ENCODE data around the gene SAMD8. TPM values are rescaled to one million over a fixed set of nuclear protein-coding genes. Genes with fewer than 3 reads are reported as not detected.

SAMD8 gene
- total RNA-seq, 1 experiment from 2014 or later, result 32.0 TPM

DNA sequence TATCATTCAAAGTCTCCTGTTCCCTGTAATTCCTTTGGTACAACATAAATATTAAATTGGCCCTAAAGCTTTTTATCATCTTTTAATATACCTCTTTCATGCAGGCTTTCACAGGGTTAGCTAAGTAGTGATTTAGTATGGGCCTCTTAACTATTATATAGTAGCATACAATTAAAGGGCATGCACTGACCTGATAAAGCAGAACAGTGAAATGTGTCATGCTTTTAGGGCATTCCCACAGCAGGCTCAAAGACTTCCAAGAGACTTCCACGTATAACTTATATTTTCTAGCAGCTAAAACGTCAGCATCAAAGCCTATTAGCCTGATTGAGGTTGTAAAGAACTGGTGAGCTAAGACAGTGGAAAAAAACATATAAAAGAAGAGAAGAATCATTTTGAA, 35.3 kb downstream of the SAMD8 start:
- CTCF ChIA-PET, result no interaction called here
- DNase-seq (ENCODE audit: low read depth, low spot score) (no peak), ATAC-seq (no peak)
- POLR2A ChIA-PET, result no interaction called here
- TF ChIP-seq POLR2AphosphoS5 (IDR thresholded peaks at IDR 0.05; ENCODE audit: low read depth, low read length) (no peak), TCF7L2 (IDR thresholded peaks at IDR 0.05; ENCODE audit: low read depth, low read length) (no peak)
- TF ChIP-seq, protein P1, sequence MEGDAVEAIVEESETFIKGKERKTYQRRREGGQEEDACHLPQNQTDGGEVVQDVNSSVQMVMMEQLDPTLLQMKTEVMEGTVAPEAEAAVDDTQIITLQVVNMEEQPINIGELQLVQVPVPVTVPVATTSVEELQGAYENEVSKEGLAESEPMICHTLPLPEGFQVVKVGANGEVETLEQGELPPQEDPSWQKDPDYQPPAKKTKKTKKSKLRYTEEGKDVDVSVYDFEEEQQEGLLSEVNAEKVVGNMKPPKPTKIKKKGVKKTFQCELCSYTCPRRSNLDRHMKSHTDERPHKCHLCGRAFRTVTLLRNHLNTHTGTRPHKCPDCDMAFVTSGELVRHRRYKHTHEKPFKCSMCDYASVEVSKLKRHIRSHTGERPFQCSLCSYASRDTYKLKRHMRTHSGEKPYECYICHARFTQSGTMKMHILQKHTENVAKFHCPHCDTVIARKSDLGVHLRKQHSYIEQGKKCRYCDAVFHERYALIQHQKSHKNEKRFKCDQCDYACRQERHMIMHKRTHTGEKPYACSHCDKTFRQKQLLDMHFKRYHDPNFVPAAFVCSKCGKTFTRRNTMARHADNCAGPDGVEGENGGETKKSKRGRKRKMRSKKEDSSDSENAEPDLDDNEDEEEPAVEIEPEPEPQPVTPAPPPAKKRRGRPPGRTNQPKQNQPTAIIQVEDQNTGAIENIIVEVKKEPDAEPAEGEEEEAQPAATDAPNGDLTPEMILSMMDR (IDR thresholded peaks at IDR 0.05), result no peak
- Histone ChIP-seq H3K27me3 (ENCODE audit: control insufficient read depth, insufficient read depth, low read length) (no peaks in the 10 kb centered on the region), H3K9me3 (ENCODE audit: control insufficient read depth, insufficient read depth, low read depth, low read length) (no peaks in the 10 kb centered on the region), H3K27ac (ENCODE audit: low read length) (no peak overlapping the region), H3K36me3 (ENCODE audit: control insufficient read depth, insufficient read depth, low read length) (no peaks in the 10 kb centered on the region), H3K4me1 (ENCODE audit: control insufficient read depth, insufficient read depth, low read length) (no peaks in the 10 kb centered on the region), H3K4me3 (ENCODE audit: low read depth in 2 of 2, low read length in 2 of 2) (no peak overlapping the region)
- BruUV-seq (replicated peaks), result TSS peak; percentile 24
- in situ Hi-C loops (cut with HindIII; ENCODE audit: low pct_unique_long_range_greater_than_20kb, low sequenced_read_pairs), result no loop called here
- intact Hi-C loops (cut with micrococcal nuclease; ENCODE audit: unreplicated experiment), result no loop called here

DNA sequence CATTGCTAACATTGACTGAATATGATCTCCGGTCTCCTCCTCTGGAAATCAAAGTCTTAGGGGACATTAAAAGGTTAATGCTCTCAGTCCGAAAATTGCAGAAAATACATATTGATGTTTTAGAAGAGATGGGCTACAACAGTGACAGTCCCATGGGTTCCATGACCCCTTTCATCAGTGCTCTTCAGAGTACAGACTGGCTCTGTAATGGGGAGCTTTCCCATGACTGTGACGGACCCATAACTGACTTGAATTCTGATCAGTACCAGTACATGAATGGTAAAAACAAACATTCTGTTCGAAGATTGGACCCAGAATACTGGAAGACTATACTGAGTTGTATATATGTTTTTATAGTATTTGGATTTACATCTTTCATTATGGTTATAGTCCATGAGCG, 39.2 kb downstream of the SAMD8 start:
- BruUV-seq (replicated peaks), result TSS peak; percentile 48
- TF ChIP-seq SIN3A (IDR thresholded peaks at IDR 0.05; ENCODE audit: borderline replicate concordance, insufficient read depth, low read depth, low read length) (no peak), POLR2AphosphoS5 (IDR thresholded peaks at IDR 0.05; ENCODE audit: low read depth, low read length) (no peak)
- TF ChIP-seq, protein P2, sequence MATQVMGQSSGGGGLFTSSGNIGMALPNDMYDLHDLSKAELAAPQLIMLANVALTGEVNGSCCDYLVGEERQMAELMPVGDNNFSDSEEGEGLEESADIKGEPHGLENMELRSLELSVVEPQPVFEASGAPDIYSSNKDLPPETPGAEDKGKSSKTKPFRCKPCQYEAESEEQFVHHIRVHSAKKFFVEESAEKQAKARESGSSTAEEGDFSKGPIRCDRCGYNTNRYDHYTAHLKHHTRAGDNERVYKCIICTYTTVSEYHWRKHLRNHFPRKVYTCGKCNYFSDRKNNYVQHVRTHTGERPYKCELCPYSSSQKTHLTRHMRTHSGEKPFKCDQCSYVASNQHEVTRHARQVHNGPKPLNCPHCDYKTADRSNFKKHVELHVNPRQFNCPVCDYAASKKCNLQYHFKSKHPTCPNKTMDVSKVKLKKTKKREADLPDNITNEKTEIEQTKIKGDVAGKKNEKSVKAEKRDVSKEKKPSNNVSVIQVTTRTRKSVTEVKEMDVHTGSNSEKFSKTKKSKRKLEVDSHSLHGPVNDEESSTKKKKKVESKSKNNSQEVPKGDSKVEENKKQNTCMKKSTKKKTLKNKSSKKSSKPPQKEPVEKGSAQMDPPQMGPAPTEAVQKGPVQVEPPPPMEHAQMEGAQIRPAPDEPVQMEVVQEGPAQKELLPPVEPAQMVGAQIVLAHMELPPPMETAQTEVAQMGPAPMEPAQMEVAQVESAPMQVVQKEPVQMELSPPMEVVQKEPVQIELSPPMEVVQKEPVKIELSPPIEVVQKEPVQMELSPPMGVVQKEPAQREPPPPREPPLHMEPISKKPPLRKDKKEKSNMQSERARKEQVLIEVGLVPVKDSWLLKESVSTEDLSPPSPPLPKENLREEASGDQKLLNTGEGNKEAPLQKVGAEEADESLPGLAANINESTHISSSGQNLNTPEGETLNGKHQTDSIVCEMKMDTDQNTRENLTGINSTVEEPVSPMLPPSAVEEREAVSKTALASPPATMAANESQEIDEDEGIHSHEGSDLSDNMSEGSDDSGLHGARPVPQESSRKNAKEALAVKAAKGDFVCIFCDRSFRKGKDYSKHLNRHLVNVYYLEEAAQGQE (IDR thresholded peaks at IDR 0.05; ENCODE audit: insufficient read depth in 1 of 2, low read depth in 2 of 2, low read length in 1 of 2), result no peak
- no peak for DNase-seq (ENCODE audit: low read depth, low spot score)
- Histone ChIP-seq H3K27me3 (ENCODE audit: control insufficient read depth, insufficient read depth, low read length) (no peaks in the 10 kb centered on the region), H3K27ac (ENCODE audit: low read length) (no peak overlapping the region), H3K4me1 (ENCODE audit: control insufficient read depth, insufficient read depth, low read length) (no peaks in the 10 kb centered on the region), H3K4me3 (ENCODE audit: low read depth in 2 of 2, low read length in 2 of 2) (no peak overlapping the region), H3K36me3 (ENCODE audit: control insufficient read depth, insufficient read depth, low read length) (no peaks in the 10 kb centered on the region), H3K9me3 (ENCODE audit: control insufficient read depth, insufficient read depth, low read depth, low read length) (no peaks in the 10 kb centered on the region)
- CTCF ChIA-PET, result no interaction called here
- ATAC-seq, result no peak
- POLR2A ChIA-PET, result interaction anchor here (0.7 kb wide), 1 partner anchor 792 kb away, joined by 10 read pairs; no protein-coding TSS in a partner anchor
- intact Hi-C loops (cut with micrococcal nuclease; ENCODE audit: unreplicated experiment) (no loop called here), in situ Hi-C loops (cut with HindIII; ENCODE audit: low pct_unique_long_range_greater_than_20kb, low sequenced_read_pairs) (no loop called here)

GRCh38 chr10:75159519-75159918, 48.1 kb downstream of the SAMD8 start:
- H3K27ac ChIP-seq (ENCODE audit: low read length), result no peak overlapping the region
- no TSS peak for BruUV-seq (replicated peaks)
- H3K4me1 ChIP-seq (ENCODE audit: control insufficient read depth, insufficient read depth, low read length), result no peaks in the 10 kb centered on the region
- no peak for TF ChIP-seq SIN3A (IDR thresholded peaks at IDR 0.05; ENCODE audit: borderline replicate concordance, insufficient read depth, low read depth, low read length)
- in situ Hi-C loops (cut with HindIII; ENCODE audit: low pct_unique_long_range_greater_than_20kb, low sequenced_read_pairs) (no loop called here), intact Hi-C loops (cut with micrococcal nuclease; ENCODE audit: unreplicated experiment) (no loop called here)
- H3K36me3 ChIP-seq (ENCODE audit: control insufficient read depth, insufficient read depth, low read length), result no peaks in the 10 kb centered on the region
- no peaks in the 10 kb centered on the region for H3K9me3 ChIP-seq (ENCODE audit: control insufficient read depth, insufficient read depth, low read depth, low read length)
- H3K4me3 ChIP-seq (ENCODE audit: low read depth in 2 of 2, low read length in 2 of 2), result no peak overlapping the region
- ATAC-seq (no peak), DNase-seq (ENCODE audit: low read depth, low spot score) (no peak)
- ChIA-PET POLR2A (interaction anchor here (0.7 kb wide), 1 partner anchor 766 kb away, joined by 4 read pairs; no protein-coding TSS in a partner anchor), CTCF (no interaction called here)
- H3K27me3 ChIP-seq (ENCODE audit: control insufficient read depth, insufficient read depth, low read length), result no peaks in the 10 kb centered on the region

Data from Panc1 (cell line).